ENCODE results near the gene NHEJ1. TPM values are rescaled to one million over a fixed set of nuclear protein-coding genes. Genes with fewer than 3 reads are reported as not detected.

Gene NHEJ1
- total and polyA plus RNA-seq, 4 donors: 9.8 to 12.7 (median 11.1) TPM

DNA sequence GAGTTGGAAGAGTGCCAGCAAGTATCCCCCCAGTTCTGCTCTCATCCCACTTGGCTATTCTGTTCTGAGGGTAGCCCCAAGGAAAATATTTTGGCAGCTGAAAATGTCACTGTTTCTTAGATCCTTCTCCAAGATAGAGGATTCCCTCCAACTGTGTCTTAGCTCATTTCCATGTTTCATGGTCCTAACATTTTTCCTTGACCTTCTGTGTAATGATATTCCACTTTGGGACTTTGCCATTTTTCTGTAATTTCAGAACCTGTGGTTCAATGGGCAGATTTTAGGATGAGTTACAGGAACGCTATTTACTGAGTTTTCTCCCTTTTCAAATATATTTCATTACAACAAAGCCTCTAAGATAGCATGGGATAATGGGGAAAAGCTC is 34.7 kb downstream of the NHEJ1 start:
- peak in 1 of 6 donors; percentile 23 for DNase-seq (ENCODE audit: low read depth in 4 of 6, low spot score in 6 of 6)

DNA sequence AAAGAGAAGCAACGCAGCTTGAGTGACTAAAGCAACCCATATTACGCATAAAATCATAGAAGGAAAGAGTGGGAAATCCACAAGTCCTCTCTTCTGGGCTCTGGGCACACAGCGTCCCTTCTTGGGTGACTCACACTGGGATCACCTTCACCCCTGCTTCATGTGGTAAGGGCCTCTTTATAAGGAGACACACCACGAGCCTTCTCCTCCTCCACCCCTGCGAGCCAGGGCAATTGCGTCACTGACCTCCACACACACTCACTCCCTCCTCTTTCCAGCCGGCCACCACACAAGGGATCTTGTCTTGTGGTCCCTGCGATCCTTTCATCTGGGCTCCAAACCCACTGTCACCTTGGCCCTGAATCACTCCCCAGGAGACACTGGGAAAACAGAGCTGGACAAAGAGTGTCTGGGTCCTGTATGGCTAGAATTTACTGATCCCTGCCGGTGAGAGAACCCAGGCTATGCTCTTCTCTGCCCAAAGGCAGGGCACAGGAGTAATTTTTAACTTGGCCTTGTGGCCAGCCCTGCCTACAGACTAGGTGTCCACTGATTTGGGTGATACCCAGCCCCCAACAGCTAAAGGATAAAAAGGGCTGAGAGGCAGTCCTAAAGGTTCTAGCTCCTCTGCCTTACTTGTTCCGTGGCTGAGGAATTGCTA is 35.3 kb downstream of the NHEJ1 start:
- no peak overlapping the region for H3K27ac ChIP-seq (ENCODE audit: low read depth, low read length)

More for the DNA sequence above, 34.7 kb downstream of the NHEJ1 start:
- WGBS (ENCODE audit: insufficient coverage): no CpG with 5 or more reads among the region's 1 CpG
- H3K4me3 ChIP-seq (ENCODE audit: low read depth, low read length): no peak overlapping the region
- H3K36me3 ChIP-seq (ENCODE audit: control insufficient read depth, insufficient read depth, low read length): peaks cover 3% of the 10 kb centered on the region
- H3K9me3 ChIP-seq (ENCODE audit: control insufficient read depth, insufficient read depth, low read length): no peaks in the 10 kb centered on the region
- H3K4me1 ChIP-seq (ENCODE audit: control insufficient read depth, insufficient read depth, low read length): peaks cover 9% of the 10 kb centered on the region
- H3K27ac ChIP-seq (ENCODE audit: low read depth, low read length): no peak overlapping the region
- no peaks in the 10 kb centered on the region for H3K27me3 ChIP-seq (ENCODE audit: control insufficient read depth, insufficient read depth, low read length)

GRCh38 chr2:219124381-219125110 is 36.1 kb downstream of the NHEJ1 start:
- peaks cover 9% of the 10 kb centered on the region for H3K4me1 ChIP-seq (ENCODE audit: control insufficient read depth, insufficient read depth, low read length)
- no peak overlapping the region for H3K27ac ChIP-seq (ENCODE audit: low read depth, low read length)
- H3K4me3 ChIP-seq (ENCODE audit: low read depth, low read length): no peak overlapping the region
- H3K9me3 ChIP-seq (ENCODE audit: control insufficient read depth, insufficient read depth, low read length): no peaks in the 10 kb centered on the region
- H3K27me3 ChIP-seq (ENCODE audit: control insufficient read depth, insufficient read depth, low read length): no peaks in the 10 kb centered on the region
- peaks cover under 1% of the 10 kb centered on the region for H3K36me3 ChIP-seq (ENCODE audit: control insufficient read depth, insufficient read depth, low read length)
- no peak for DNase-seq (ENCODE audit: low read depth in 4 of 6, low spot score in 6 of 6)
- WGBS (ENCODE audit: insufficient coverage): 80% methylated on average over 3 of the region's 4 CpGs

More for the DNA sequence above, 35.3 kb downstream of the NHEJ1 start:
- Histone ChIP-seq H3K27me3 (ENCODE audit: control insufficient read depth, insufficient read depth, low read length) (no peaks in the 10 kb centered on the region), H3K36me3 (ENCODE audit: control insufficient read depth, insufficient read depth, low read length) (peaks cover 3% of the 10 kb centered on the region), H3K4me3 (ENCODE audit: low read depth, low read length) (no peak overlapping the region), H3K4me1 (ENCODE audit: control insufficient read depth, insufficient read depth, low read length) (peaks cover 9% of the 10 kb centered on the region), H3K9me3 (ENCODE audit: control insufficient read depth, insufficient read depth, low read length) (no peaks in the 10 kb centered on the region)
- no peak for DNase-seq (ENCODE audit: low read depth in 4 of 6, low spot score in 6 of 6)
- WGBS (ENCODE audit: insufficient coverage): 76% methylated on average over 8 of the region's 10 CpGs

- no peaks in the 10 kb centered on the region for H3K36me3 ChIP-seq (ENCODE audit: control insufficient read depth, insufficient read depth, low read length)
- peaks cover 11% of the 10 kb centered on the region for H3K4me1 ChIP-seq (ENCODE audit: control insufficient read depth, insufficient read depth, low read length)
- H3K27ac ChIP-seq (ENCODE audit: low read depth, low read length): no peak overlapping the region
- DNase-seq (ENCODE audit: low read depth in 4 of 6, low spot score in 6 of 6): no peak
- H3K9me3 ChIP-seq (ENCODE audit: control insufficient read depth, insufficient read depth, low read length): no peaks in the 10 kb centered on the region
- peaks cover 6% of the 10 kb centered on the region for H3K27me3 ChIP-seq (ENCODE audit: control insufficient read depth, insufficient read depth, low read length)
- no peak overlapping the region for H3K4me3 ChIP-seq (ENCODE audit: low read depth, low read length)
- WGBS (ENCODE audit: insufficient coverage): 95% methylated on average over 4 of the region's 8 CpGs
These were observed 37.1 kb downstream of the NHEJ1 start for GRCh38 chr2:219123356-219124135.

DNA sequence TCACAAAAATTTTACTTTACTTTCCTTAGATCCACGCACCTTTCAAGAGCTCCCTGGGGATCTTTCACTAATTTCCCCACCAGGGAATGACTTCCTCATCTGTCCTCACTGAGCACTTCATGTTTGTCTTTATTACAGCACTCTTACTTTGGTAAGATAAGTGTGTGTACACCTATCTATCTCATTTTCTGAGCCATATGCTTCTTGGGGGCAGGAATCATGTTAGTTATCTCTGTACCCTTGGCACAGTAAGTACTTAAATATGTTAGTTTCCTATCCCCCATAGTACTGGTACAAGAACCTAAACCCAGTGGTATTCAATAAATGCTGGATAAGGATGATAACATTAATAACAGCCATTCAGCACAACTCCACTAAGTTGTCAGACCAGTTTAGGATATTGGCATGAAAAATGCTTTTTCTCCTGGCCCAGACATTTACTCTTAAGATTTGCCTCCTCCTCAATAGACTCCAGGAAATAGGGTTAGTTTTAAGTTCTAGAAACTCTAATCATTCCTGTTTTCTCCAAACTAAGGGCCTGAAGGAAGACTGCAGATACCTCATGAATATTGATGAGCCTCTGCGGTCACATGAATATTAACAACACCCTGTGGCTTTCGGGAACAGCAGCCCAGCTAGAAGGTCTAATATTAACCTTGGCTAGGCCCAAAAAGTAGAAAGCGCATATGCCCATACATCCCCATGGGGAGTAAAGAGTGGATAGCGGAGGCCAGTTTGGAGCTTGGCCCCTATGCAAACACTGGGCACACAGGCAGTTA is 38.2 kb downstream of the NHEJ1 start:
- Histone ChIP-seq H3K36me3 (ENCODE audit: control insufficient read depth, insufficient read depth, low read length) (no peaks in the 10 kb centered on the region), H3K27me3 (ENCODE audit: control insufficient read depth, insufficient read depth, low read length) (peaks cover 6% of the 10 kb centered on the region), H3K4me3 (ENCODE audit: low read depth, low read length) (no peak overlapping the region), H3K4me1 (ENCODE audit: control insufficient read depth, insufficient read depth, low read length) (peaks cover 14% of the 10 kb centered on the region), H3K27ac (ENCODE audit: low read depth, low read length) (no peak overlapping the region), H3K9me3 (ENCODE audit: control insufficient read depth, insufficient read depth, low read length) (no peaks in the 10 kb centered on the region)
- peak in 2 of 6 donors; percentile 15 to 46 for DNase-seq (ENCODE audit: low read depth in 4 of 6, low spot score in 6 of 6)
- 75% methylated on average over 1 of the region's 5 CpGs for WGBS (ENCODE audit: insufficient coverage)

DNA sequence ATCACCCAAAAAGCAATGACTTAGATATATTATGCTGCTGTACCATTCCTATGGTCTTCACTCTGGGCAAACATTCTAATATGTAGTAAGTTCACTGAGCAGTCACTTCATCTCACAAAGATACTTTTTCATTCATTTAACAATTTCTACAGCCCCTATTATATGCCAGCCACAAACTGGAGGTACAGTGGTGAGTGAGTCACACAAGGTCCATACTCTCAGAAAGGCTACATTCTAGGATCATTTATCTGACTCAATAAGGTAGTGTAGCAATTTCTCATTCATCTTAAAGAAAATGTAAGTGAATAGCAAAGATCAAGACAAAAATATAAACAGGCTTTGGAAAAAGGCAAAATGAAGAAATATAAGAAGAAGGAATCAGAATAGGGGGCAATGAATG is 40.5 kb downstream of the NHEJ1 start:
- peaks cover 9% of the 10 kb centered on the region for H3K4me1 ChIP-seq (ENCODE audit: control insufficient read depth, insufficient read depth, low read length)
- DNase-seq (ENCODE audit: low read depth in 4 of 6, low spot score in 6 of 6): no peak
- H3K27me3 ChIP-seq (ENCODE audit: control insufficient read depth, insufficient read depth, low read length): peaks cover 6% of the 10 kb centered on the region
- no peaks in the 10 kb centered on the region for H3K9me3 ChIP-seq (ENCODE audit: control insufficient read depth, insufficient read depth, low read length)
- H3K4me3 ChIP-seq (ENCODE audit: low read depth, low read length): no peak overlapping the region
- H3K27ac ChIP-seq (ENCODE audit: low read depth, low read length): no peak overlapping the region
- no peaks in the 10 kb centered on the region for H3K36me3 ChIP-seq (ENCODE audit: control insufficient read depth, insufficient read depth, low read length)

- DNase-seq (ENCODE audit: low read depth in 4 of 6, low spot score in 6 of 6): peak; percentile 10 to 86 (median 44)
- Histone ChIP-seq H3K4me3 (ENCODE audit: low read depth, low read length) (no peak overlapping the region), H3K36me3 (ENCODE audit: control insufficient read depth, insufficient read depth, low read length) (no peaks in the 10 kb centered on the region), H3K27ac (ENCODE audit: low read depth, low read length) (no peak overlapping the region), H3K9me3 (ENCODE audit: control insufficient read depth, insufficient read depth, low read length) (no peaks in the 10 kb centered on the region), H3K27me3 (ENCODE audit: control insufficient read depth, insufficient read depth, low read length) (peaks cover 6% of the 10 kb centered on the region), H3K4me1 (ENCODE audit: control insufficient read depth, insufficient read depth, low read length) (peaks cover 9% of the 10 kb centered on the region)
- 57% methylated on average over 3 of the region's 7 CpGs for WGBS (ENCODE audit: insufficient coverage)
These were observed 41.1 kb downstream of the NHEJ1 start for GRCh38 chr2:219119422-219120043.

DNA sequence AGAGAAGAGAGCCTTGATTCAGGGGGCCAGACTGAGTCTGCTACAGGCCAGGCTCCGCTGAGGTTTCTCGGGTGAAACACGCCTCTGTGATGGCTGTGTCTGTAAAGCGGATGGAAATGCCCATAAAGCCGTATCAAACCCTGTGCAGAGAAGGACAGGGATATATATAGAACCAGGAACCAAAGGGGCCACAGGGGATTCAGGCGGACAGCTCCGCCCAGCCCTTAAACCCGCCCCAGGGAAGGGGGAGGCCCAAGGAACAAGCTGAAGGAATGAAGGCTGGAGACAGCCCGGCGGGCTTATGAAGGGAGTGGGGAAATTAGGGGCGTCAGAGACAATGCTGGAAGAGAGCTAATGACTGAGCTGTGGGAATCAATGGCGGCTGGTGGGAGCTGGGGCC is 42.1 kb downstream of the NHEJ1 start:
- H3K36me3 ChIP-seq (ENCODE audit: control insufficient read depth, insufficient read depth, low read length): no peaks in the 10 kb centered on the region
- no peak overlapping the region for H3K27ac ChIP-seq (ENCODE audit: low read depth, low read length)
- no peaks in the 10 kb centered on the region for H3K9me3 ChIP-seq (ENCODE audit: control insufficient read depth, insufficient read depth, low read length)
- 65% methylated on average over 9 of the region's 12 CpGs for WGBS (ENCODE audit: insufficient coverage)
- no peak for DNase-seq (ENCODE audit: low read depth in 4 of 6, low spot score in 6 of 6)
- peaks cover 9% of the 10 kb centered on the region for H3K4me1 ChIP-seq (ENCODE audit: control insufficient read depth, insufficient read depth, low read length)
- H3K27me3 ChIP-seq (ENCODE audit: control insufficient read depth, insufficient read depth, low read length): peaks cover 6% of the 10 kb centered on the region
- no peak overlapping the region for H3K4me3 ChIP-seq (ENCODE audit: low read depth, low read length)
